Keratinocyte (primary cell): Measurements from ENCODE around the gene ANGEL1. TPM values are rescaled to one million over a fixed set of nuclear protein-coding genes. Genes with fewer than 3 reads are reported as not detected.

Experiments
- DNase-seq: peaks from one replicate; pipeline ENCODE4 v3.0.0-alpha.2; 2011; ENCODE audit warnings: low read depth, missing footprints, low spot score
- FAIRE-seq: peaks from 2 replicates; lab custom pipeline; 2011; peaks lifted over from hg19 to GRCh38; lab: Jason Lieb, UNC
- H2AFZ ChIP-seq: 2 replicates; pipeline ENCODE4 v1.6.0; 2012; ENCODE audit warnings: low read length, control low read depth, inconsistent platforms; ENCODE audit not compliant: control insufficient read depth
- H3K27ac ChIP-seq: 2 replicates; pipeline ENCODE4 v1.5.1; 2011; ENCODE audit warnings: low read length; ENCODE audit not compliant: control insufficient read depth, insufficient read depth
- H3K27me3 ChIP-seq: 3 replicates; pipeline ENCODE4 v1.6.0; 2011; ENCODE audit warnings: low read length; ENCODE audit not compliant: control insufficient read depth, insufficient read depth; ENCODE audit errors: extremely low read depth
- H3K36me3 ChIP-seq, 2 experiments: 2 replicates in 1 of 2; 3 replicates in 1 of 2; pipeline ENCODE4 v1.5.1; 2011; ENCODE audit warnings: low read length in 2 of 2, mild to moderate bottlenecking in 1 of 2; ENCODE audit not compliant: control insufficient read depth in 2 of 2, insufficient read depth in 2 of 2; ENCODE audit errors: extremely low read depth in 1 of 2
- H3K4me1 ChIP-seq: 3 replicates; pipeline ENCODE4 v1.5.1; 2011; ENCODE audit warnings: low read length; ENCODE audit not compliant: control insufficient read depth, insufficient read depth; ENCODE audit errors: extremely low read depth
- H3K4me2 ChIP-seq: 3 replicates; pipeline ENCODE4 v1.6.0; 2011; ENCODE audit warnings: low read depth, low read length; ENCODE audit not compliant: control insufficient read depth, insufficient read depth; ENCODE audit errors: extremely low read depth
- H3K4me3 ChIP-seq, 3 experiments: fragments of 200-600 bp in 1 of 3; sonication (generic) in 1 of 3; 2 replicates in 2 of 3; 3 replicates in 1 of 3; pipeline ENCODE4 v1.5.1; 2011 to 2016; ENCODE audit warnings: low read length in 3 of 3, mild to moderate bottlenecking in 3 of 3, control low read depth in 2 of 3, inconsistent platforms in 1 of 3, low read depth in 1 of 3, mixed read lengths in 1 of 3, mixed run types in 1 of 3, moderate library complexity in 1 of 3; ENCODE audit not compliant: control insufficient read depth in 2 of 3, insufficient read depth in 2 of 3; ENCODE audit errors: extremely low read depth in 1 of 3
- H3K79me2 ChIP-seq: 2 replicates; pipeline ENCODE4 v1.6.0; 2012; ENCODE audit warnings: low read length; ENCODE audit not compliant: control insufficient read depth, insufficient read depth
- H3K9ac ChIP-seq: 3 replicates; pipeline ENCODE4 v1.6.0; 2011; ENCODE audit warnings: low read length; ENCODE audit not compliant: control insufficient read depth, insufficient read depth; ENCODE audit errors: extremely low read depth
- H3K9me1 ChIP-seq: 3 replicates; pipeline ENCODE4 v1.6.0; 2011; ENCODE audit warnings: low read length; ENCODE audit not compliant: control insufficient read depth, insufficient read depth; ENCODE audit errors: extremely low read depth
- H3K9me3 ChIP-seq: 2 replicates; pipeline ENCODE4 v1.5.1; 2012; ENCODE audit warnings: low read depth, low read length; ENCODE audit not compliant: control insufficient read depth
- H4K20me1 ChIP-seq: 3 replicates; pipeline ENCODE4 v1.6.0; 2011; ENCODE audit warnings: low read length; ENCODE audit not compliant: control insufficient read depth, insufficient read depth; ENCODE audit errors: extremely low read depth
- EZH2 ChIP-seq: IDR thresholded peaks from one replicate; pipeline ENCODE4 v1.6.1; 2012; ENCODE audit warnings: inconsistent platforms, mild to moderate bottlenecking, low read length, moderate library complexity
- dilution Hi-C: fragments of 300-500 bp; cut with MboI; formaldehyde crosslinking; loops from one replicate; pipeline ENCODE4 v1.7.0; 2020; ENCODE audit warnings: low sequenced_read_pairs; ENCODE audit not compliant: extremely low pct_ligation_motif_present
- polyA plus RNA-seq, 5 experiments: library from polyadenylated mRNA; depleted of rRNA in 3 of 5; stranded (reverse) in 3 of 5; stranded (forward) in 1 of 5; unstranded in 1 of 5; fragments of >200 nt; gene quantifications; 1 replicate in 1 of 5; 2 replicates in 3 of 5; 3 replicates in 1 of 5; pipeline versions ENCODE4 v1.2.1 to v1.2.3, GENCODE V29; 2011 to 2012; ENCODE audit warnings: missing spikeins in 2 of 5, low read depth in 1 of 5, low replicate concordance in 1 of 5
- TF ChIP-seq, protein P1 (sequence below), 3 experiments: IDR thresholded peaks in 1 of 3; conservative IDR thresholded peaks in 1 of 3; optimal IDR thresholded peaks in 1 of 3; 2 replicates in 2 of 3; 3 replicates in 1 of 3; pipeline versions ENCODE3 to v1.5.1; 2011; ENCODE audit warnings: low read length in 3 of 3, mild to moderate bottlenecking in 3 of 3, moderate library complexity in 2 of 3, control low read depth in 1 of 3, inconsistent platforms in 1 of 3; ENCODE audit not compliant: insufficient read depth in 2 of 3; ENCODE audit errors: extremely low read depth in 1 of 3

The ANGEL1 gene
- polyA plus RNA-seq, 1 donor (not counting 4 experiments of a cell fraction or from before 2014, with no cell fraction given): 13.0 TPM

DNA sequence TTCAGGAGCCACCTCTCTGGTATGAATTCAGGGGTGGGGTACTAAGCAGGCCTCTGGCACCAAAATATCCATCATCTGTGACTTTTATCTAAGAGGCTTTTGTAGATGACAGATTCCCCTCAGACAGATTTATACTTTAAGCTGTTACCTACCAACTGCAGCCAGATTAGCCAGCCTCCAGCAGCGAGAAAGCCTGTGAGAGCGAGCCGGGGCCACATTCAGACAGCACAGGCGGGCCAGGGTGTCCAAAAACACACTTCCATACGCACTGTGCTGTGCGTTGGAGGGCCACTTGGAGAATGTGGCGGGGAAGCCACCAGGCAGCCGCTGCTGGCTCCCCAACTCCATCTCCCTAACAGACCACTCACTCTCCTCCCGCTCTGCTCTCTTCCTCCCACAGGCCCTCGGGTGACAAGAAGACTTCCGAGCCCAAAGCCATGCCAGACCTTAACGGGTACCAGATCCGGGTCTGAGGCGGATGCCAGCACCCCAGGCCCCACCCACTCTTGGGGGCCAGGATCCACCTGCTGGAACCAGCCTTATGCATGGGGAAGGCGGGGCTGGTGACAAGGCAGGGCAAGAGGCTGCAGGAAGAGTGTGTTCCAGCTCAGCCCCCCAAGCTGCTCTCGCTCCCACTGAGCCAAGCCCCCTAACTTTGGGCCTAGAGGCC lies 34.0 kb downstream of the ANGEL1 start:
- H3K4me3 ChIP-seq: no peak overlapping the region
- dilution Hi-C loops: no loop called here
- H3K9ac ChIP-seq: no peak overlapping the region
- H3K4me2 ChIP-seq: no peak overlapping the region
- H3K4me1 ChIP-seq: peaks cover 8% of the 10 kb centered on the region
- no peak overlapping the region for H3K27ac ChIP-seq
- no peaks in the 10 kb centered on the region for H3K9me3 ChIP-seq
- no peaks in the 10 kb centered on the region for H4K20me1 ChIP-seq
- H3K27me3 ChIP-seq: peaks cover 3% of the 10 kb centered on the region
- TF ChIP-seq EZH2: no peak
- TF ChIP-seq, protein P1, sequence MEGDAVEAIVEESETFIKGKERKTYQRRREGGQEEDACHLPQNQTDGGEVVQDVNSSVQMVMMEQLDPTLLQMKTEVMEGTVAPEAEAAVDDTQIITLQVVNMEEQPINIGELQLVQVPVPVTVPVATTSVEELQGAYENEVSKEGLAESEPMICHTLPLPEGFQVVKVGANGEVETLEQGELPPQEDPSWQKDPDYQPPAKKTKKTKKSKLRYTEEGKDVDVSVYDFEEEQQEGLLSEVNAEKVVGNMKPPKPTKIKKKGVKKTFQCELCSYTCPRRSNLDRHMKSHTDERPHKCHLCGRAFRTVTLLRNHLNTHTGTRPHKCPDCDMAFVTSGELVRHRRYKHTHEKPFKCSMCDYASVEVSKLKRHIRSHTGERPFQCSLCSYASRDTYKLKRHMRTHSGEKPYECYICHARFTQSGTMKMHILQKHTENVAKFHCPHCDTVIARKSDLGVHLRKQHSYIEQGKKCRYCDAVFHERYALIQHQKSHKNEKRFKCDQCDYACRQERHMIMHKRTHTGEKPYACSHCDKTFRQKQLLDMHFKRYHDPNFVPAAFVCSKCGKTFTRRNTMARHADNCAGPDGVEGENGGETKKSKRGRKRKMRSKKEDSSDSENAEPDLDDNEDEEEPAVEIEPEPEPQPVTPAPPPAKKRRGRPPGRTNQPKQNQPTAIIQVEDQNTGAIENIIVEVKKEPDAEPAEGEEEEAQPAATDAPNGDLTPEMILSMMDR (optimal IDR thresholded peaks at IDR 0.05 in 1 of 3, IDR thresholded peaks at IDR 0.05 in 1 of 3, conservative IDR thresholded peaks at IDR 0.05 in 1 of 3; ENCODE audit: extremely low read depth in 1 of 3, insufficient read depth in 2 of 3, low read length in 3 of 3): no peak
- no peaks in the 10 kb centered on the region for H3K9me1 ChIP-seq
- DNase-seq: no peak
- H3K79me2 ChIP-seq: no peaks in the 10 kb centered on the region
- no peak for FAIRE-seq
- peaks cover 3 to 6% of the 10 kb centered on the region in 2 experiments for H3K36me3 ChIP-seq
- no peak overlapping the region for H2AFZ ChIP-seq

DNA sequence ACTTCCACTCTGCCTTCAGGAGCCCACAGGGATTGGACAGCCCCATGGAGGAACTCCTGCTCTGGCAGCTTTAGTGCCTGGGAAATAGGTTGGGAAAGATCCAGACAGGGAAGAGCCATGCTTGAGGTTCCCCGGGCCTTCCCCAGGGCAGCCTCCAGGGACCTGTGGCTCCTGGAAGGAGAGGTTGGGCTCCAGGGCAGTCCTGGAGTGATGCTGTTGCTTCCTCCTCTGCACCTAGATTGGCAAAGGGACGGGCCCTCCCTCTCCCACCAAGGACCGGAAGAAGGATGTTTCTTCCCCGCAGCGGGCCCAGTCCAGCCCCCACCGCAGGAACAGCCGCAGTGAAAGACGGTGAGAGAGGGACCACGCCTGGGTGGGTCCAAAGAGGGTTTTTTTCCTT lies 35.0 kb downstream of the ANGEL1 start:
- Histone ChIP-seq H3K36me3 (peaks cover 3 to 6% of the 10 kb centered on the region in 2 experiments), H3K79me2 (no peaks in the 10 kb centered on the region), H3K4me2 (no peak overlapping the region), H3K9ac (no peak overlapping the region), H4K20me1 (no peaks in the 10 kb centered on the region), H3K4me3 (no peak overlapping the region), H2AFZ (no peak overlapping the region), H3K27ac (no peak overlapping the region), H3K27me3 (peaks cover 3% of the 10 kb centered on the region), H3K9me3 (no peaks in the 10 kb centered on the region), H3K4me1 (peaks cover 17% of the 10 kb centered on the region), H3K9me1 (no peaks in the 10 kb centered on the region)
- TF ChIP-seq EZH2: no peak
- TF ChIP-seq, protein P1 (optimal IDR thresholded peaks at IDR 0.05 in 1 of 3, IDR thresholded peaks at IDR 0.05 in 1 of 3, conservative IDR thresholded peaks at IDR 0.05 in 1 of 3; ENCODE audit: extremely low read depth in 1 of 3, insufficient read depth in 2 of 3, low read length in 3 of 3): no peak
- dilution Hi-C loops: no loop called here
- no peak for FAIRE-seq
- DNase-seq: no peak
